GM21381 (cell line): ENCODE measurements around the gene ZSWIM8.
"Not testable (repeated sequence)": the region's sequence is repeated elsewhere in the genome, so short reads cannot be mapped to it uniquely, and the experiment has no call there.

Source experiments
- ATAC-seq: cut with Tn5 transposase; IDR thresholded peaks from one replicate; pipeline ENCODE4 v1.9.1; 2021; ENCODE audit warnings: mild to moderate bottlenecking, moderate library complexity; ENCODE audit not compliant: unreplicated experiment

Gene ZSWIM8

GRCh38 chr10:73795491-73795890, 10.1 kb downstream of the ZSWIM8 start:
- not testable (repeated sequence) for ATAC-seq

- not testable (repeated sequence) for ATAC-seq
Observed at GRCh38 chr10:73796035-73796434, 10.6 kb downstream of the ZSWIM8 start.

GRCh38 chr10:73796766-73797165, 11.4 kb downstream of the ZSWIM8 start:
- no peak for ATAC-seq

GRCh38 chr10:73797324-73798025, 12.1 kb downstream of the ZSWIM8 start:
- no peak for ATAC-seq

GRCh38 chr10:73798087-73798486, 12.7 kb downstream of the ZSWIM8 start:
- no peak for ATAC-seq

GRCh38 chr10:73798927-73799560, 13.6 kb downstream of the ZSWIM8 start:
- no peak for ATAC-seq

- no peak for ATAC-seq
Observed at GRCh38 chr10:73799899-73800559, 14.6 kb downstream of the ZSWIM8 start.

- no peak for ATAC-seq
Observed at GRCh38 chr10:73800560-73801252, 15.3 kb downstream of the ZSWIM8 start.

GRCh38 chr10:73801253-73801590, 15.8 kb downstream of the ZSWIM8 start:
- ATAC-seq = no peak

GRCh38 chr10:73802276-73802991, 17.0 kb downstream of the ZSWIM8 start:
- no peak for ATAC-seq

GRCh38 chr10:73803680-73804286, 18.4 kb downstream of the ZSWIM8 start:
- ATAC-seq = peak; percentile 78

- ATAC-seq = no peak
Observed at GRCh38 chr10:73806176-73806950, 21.0 kb downstream of the ZSWIM8 start.

- ATAC-seq = no peak
Observed at GRCh38 chr10:73807471-73807870, 22.1 kb downstream of the ZSWIM8 start.

- ATAC-seq = no peak
Observed at GRCh38 chr10:73808021-73808815, 22.8 kb downstream of the ZSWIM8 start.

GRCh38 chr10:73809061-73809818, 23.8 kb downstream of the ZSWIM8 start:
- ATAC-seq = no peak

- no peak for ATAC-seq
Observed at GRCh38 chr10:73810358-73810734, 24.9 kb downstream of the ZSWIM8 start.

GRCh38 chr10:73810735-73811465, 25.5 kb downstream of the ZSWIM8 start:
- ATAC-seq = peak; percentile 14

- ATAC-seq = no peak
Observed at GRCh38 chr10:73812657-73813056, 27.3 kb downstream of the ZSWIM8 start.
